ENCODE results near the gene SCGB2B2.
"Not testable (repeated sequence)": the region's sequence is repeated elsewhere in the genome, so short reads cannot be mapped to it uniquely, and the experiment has no call there.

Gene SCGB2B2

DNA sequence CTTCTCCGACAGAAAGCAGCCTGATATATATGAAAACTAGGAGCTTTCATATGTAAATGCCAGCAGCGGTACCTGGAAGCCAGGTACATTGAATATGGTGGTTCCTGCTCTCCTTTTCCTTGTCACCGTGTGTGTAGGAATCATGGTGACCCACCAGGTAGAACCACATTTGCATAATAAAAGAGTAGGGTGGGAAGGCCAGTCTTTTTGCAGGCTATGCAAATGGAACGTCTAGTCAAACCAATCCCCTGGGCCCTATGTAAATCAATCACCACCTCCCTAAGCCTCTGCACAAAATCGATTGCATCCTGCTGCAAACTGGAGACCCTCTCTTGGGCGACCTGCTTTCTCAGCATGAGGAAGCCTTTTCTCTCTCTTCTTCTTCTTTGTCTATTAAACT is 34.9 kb upstream of the SCGB2B2 start:
- DNase-seq (ENCODE audit: low read depth), result no peak
- TF ChIP-seq CTCF (IDR thresholded peaks at IDR 0.05; ENCODE audit: insufficient read depth, low read depth, low read length, missing control alignments), result no peak
- no peak overlapping the region for H3K4me3 ChIP-seq (ENCODE audit: low read length)

GRCh38 chr19:34707661-34708060 is 30.7 kb upstream of the SCGB2B2 start:
- TF ChIP-seq CTCF (IDR thresholded peaks at IDR 0.05; ENCODE audit: insufficient read depth, low read depth, low read length, missing control alignments), result no peak
- DNase-seq (ENCODE audit: low read depth), result no peak
- no peak overlapping the region for H3K4me3 ChIP-seq (ENCODE audit: low read length)

DNA sequence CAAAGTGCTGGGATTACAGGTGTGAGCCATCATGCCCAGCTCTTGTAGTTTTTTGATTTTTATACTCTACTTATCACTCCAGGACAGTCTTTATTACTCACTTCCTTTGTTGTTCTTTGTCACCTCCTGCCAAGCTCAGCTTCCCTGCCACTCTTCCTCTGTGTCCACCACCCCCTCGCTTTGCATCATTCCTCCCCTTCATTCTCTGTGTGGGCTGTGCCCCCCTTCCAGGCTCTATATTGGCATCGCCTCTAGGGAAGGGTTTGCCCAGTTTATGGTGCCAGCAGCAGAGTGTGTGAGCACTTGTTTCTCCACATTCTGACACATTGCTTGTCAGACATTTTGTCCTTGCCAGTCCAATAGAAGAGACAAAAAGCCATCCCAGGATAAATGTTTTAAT is 15.6 kb upstream of the SCGB2B2 start:
- H3K4me3 ChIP-seq (ENCODE audit: low read length), result no peak overlapping the region
- no peak for TF ChIP-seq CTCF (IDR thresholded peaks at IDR 0.05; ENCODE audit: insufficient read depth, low read depth, low read length, missing control alignments)
- DNase-seq (ENCODE audit: low read depth), result no peak

DNA sequence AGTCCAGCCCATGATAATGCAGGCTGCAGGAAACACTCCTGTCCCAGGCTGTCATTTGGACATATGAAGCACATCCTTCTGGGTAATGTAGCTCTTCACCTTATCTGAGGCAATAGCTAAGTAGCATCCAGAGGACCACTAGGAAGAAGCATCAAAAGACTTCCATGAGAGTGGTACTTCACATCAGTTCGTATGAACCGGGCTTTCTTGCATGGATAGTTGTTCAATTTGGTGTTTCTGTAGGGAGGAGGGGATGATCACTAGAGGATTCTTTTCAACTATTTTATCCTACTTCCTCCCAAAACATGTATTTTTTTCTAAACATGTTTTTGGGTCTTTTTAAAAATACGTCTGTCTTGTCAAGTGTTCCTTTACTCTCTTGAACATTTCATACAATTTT is 13.4 kb upstream of the SCGB2B2 start:
- TF ChIP-seq CTCF (IDR thresholded peaks at IDR 0.05; ENCODE audit: insufficient read depth, low read depth, low read length, missing control alignments), result no peak
- H3K4me3 ChIP-seq (ENCODE audit: low read length), result no peak overlapping the region

GRCh38 chr19:34688592-34688991 is 11.6 kb upstream of the SCGB2B2 start:
- no peak for TF ChIP-seq CTCF (IDR thresholded peaks at IDR 0.05; ENCODE audit: insufficient read depth, low read depth, low read length, missing control alignments)
- no peak for DNase-seq (ENCODE audit: low read depth)
- no peak overlapping the region for H3K4me3 ChIP-seq (ENCODE audit: low read length)

More for the DNA sequence above, 13.4 kb upstream of the SCGB2B2 start:
- DNase-seq (ENCODE audit: low read depth), result no peak

- no peak overlapping the region for H3K4me3 ChIP-seq (ENCODE audit: low read length)
- no peak for TF ChIP-seq CTCF (IDR thresholded peaks at IDR 0.05; ENCODE audit: insufficient read depth, low read depth, low read length, missing control alignments)
- DNase-seq (ENCODE audit: low read depth), result no peak
These were observed 10.4 kb upstream of the SCGB2B2 start for GRCh38 chr19:34687348-34687747.

- peak; percentile 67 for DNase-seq (ENCODE audit: low read depth)
- no peak for TF ChIP-seq CTCF (IDR thresholded peaks at IDR 0.05; ENCODE audit: insufficient read depth, low read depth, low read length, missing control alignments)
- no peak overlapping the region for H3K4me3 ChIP-seq (ENCODE audit: low read length)
These were observed 9.5 kb upstream of the SCGB2B2 start for GRCh38 chr19:34686455-34686854.

DNA sequence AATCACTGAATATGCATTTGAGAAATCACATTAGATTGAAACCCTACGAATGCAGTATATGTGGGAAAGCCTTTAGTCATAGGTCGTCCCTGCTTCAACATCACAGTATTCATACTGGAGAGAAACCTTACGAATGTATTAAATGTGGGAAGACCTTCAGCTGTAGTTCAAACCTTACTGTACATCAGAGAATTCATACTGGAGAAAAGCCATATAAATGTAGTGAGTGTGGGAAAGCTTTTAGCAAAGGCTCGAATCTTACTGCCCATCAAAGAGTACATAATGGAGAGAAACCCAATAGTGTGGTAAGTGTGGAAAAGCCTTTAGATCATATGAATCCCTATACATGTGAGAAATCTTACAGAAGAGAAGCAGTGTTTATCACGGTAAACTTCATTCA is 8.3 kb upstream of the SCGB2B2 start:
- not testable (repeated sequence) for DNase-seq (ENCODE audit: low read depth); H3K4me3 ChIP-seq (ENCODE audit: low read length)

Data from epithelial cell of esophagus (primary cell).